Activated CD8-positive, alpha-beta memory T cell treated with anti-CD3 and anti-CD28 coated beads, Interleukin-2, amount 50 U/mL, for 48 hours (primary cell): Measurements from ENCODE around the gene HIPK3.
"Not testable (repeated sequence)": the region's sequence is repeated elsewhere in the genome, so short reads cannot be mapped to it uniquely, and the experiment has no call there.

ENCODE experiments used
- DNase-seq: peaks from one replicate; pipeline ENCODE4 v3.0.0-alpha.2; 2020

Gene HIPK3

GRCh38 chr11:33257160-33257896 lies at the start of gene HIPK3:
Gene HIPK3, plus strand, starts transcription at chr11:33257381.
- DNase-seq = peak; percentile 86

- no peak for DNase-seq
Measured at GRCh38 chr11:33207408-33207985, 49.7 kb upstream of the HIPK3 start.

- DNase-seq = no peak
Measured at GRCh38 chr11:33208150-33208549, 49.0 kb upstream of the HIPK3 start.

GRCh38 chr11:33211153-33211552 lies 46.0 kb upstream of the HIPK3 start:
- DNase-seq = no peak

- DNase-seq = no peak
Measured at GRCh38 chr11:33211580-33211979, 45.6 kb upstream of the HIPK3 start.

- DNase-seq = no peak
Measured at GRCh38 chr11:33214187-33214586, 43.0 kb upstream of the HIPK3 start.

GRCh38 chr11:33214767-33215166 lies 42.4 kb upstream of the HIPK3 start:
- DNase-seq = no peak

- DNase-seq = not testable (repeated sequence)
Measured at GRCh38 chr11:33216676-33217075, 40.5 kb upstream of the HIPK3 start.

GRCh38 chr11:33222052-33222750 lies 35.0 kb upstream of the HIPK3 start:
- DNase-seq = no peak

- no peak for DNase-seq
Measured at GRCh38 chr11:33225371-33225770, 31.8 kb upstream of the HIPK3 start.

GRCh38 chr11:33227578-33228261 lies 29.5 kb upstream of the HIPK3 start:
- DNase-seq = no peak

- no peak for DNase-seq
Measured at GRCh38 chr11:33234397-33235190, 22.6 kb upstream of the HIPK3 start.

GRCh38 chr11:33237039-33237597 lies 20.1 kb upstream of the HIPK3 start:
- no peak for DNase-seq

GRCh38 chr11:33242575-33242974 lies 14.6 kb upstream of the HIPK3 start:
- DNase-seq = no peak

- DNase-seq = not testable (repeated sequence)
Measured at GRCh38 chr11:33243654-33244053, 13.5 kb upstream of the HIPK3 start.

- no peak for DNase-seq
Measured at GRCh38 chr11:33248416-33248971, 8.7 kb upstream of the HIPK3 start.

- DNase-seq = no peak
Measured at GRCh38 chr11:33256031-33256812, 959 bp upstream of the HIPK3 start.

GRCh38 chr11:33256813-33257159 lies 395 bp upstream of the HIPK3 start:
- no peak for DNase-seq

- DNase-seq = peak; percentile 86
Measured at GRCh38 chr11:33257897-33258630, 883 bp downstream of the HIPK3 start.

GRCh38 chr11:33258631-33259205 lies 1.5 kb downstream of the HIPK3 start:
- no peak for DNase-seq
